ENCODE results near the gene FIBCD1.

Gene FIBCD1

GRCh38 chr9:130987054-130987453 is 48.0 kb upstream of the FIBCD1 start:
- Histone ChIP-seq H3K27ac (ENCODE audit: low read depth, low read length, poor library complexity, severe bottlenecking) (no peak overlapping the region), H3K4me2 (ENCODE audit: low read length) (no peak overlapping the region), H3K4me1 (ENCODE audit: insufficient read depth, low read length, severe bottlenecking) (no peaks in the 10 kb centered on the region), H2AFZ (ENCODE audit: low read length) (no peak overlapping the region), H3F3A (ENCODE audit: insufficient read depth, low read length) (no peaks in the 10 kb centered on the region), H4K20me1 (ENCODE audit: insufficient read depth, low read length) (no peaks in the 10 kb centered on the region), H3K4me3 (ENCODE audit: low read depth, low read length, poor library complexity, severe bottlenecking) (no peak overlapping the region), H3K36me3 (ENCODE audit: insufficient read depth, low read length) (no peaks in the 10 kb centered on the region), H3K79me2 (ENCODE audit: insufficient read depth, low read length) (no peaks in the 10 kb centered on the region), H3K9me2 (ENCODE audit: low read depth, low read length) (no peaks in the 10 kb centered on the region), H3K9ac (ENCODE audit: low read length) (no peak overlapping the region), H3K9me3 (ENCODE audit: low read length) (no peaks in the 10 kb centered on the region), H3K27me3 (ENCODE audit: insufficient read depth, low read length) (no peaks in the 10 kb centered on the region)
- TF ChIP-seq CTCF (IDR thresholded peaks at IDR 0.05; ENCODE audit: low read length), result no peak
- TF ChIP-seq EZH2 (IDR thresholded peaks at IDR 0.05; ENCODE audit: borderline replicate concordance, low read length), result no peak

GRCh38 chr9:130986356-130986965 is 47.4 kb upstream of the FIBCD1 start:
- Histone ChIP-seq H3F3A (ENCODE audit: insufficient read depth, low read length) (no peaks in the 10 kb centered on the region), H3K9me3 (ENCODE audit: low read length) (no peaks in the 10 kb centered on the region), H3K4me2 (ENCODE audit: low read length) (no peak overlapping the region), H2AFZ (ENCODE audit: low read length) (no peak overlapping the region), H3K4me1 (ENCODE audit: insufficient read depth, low read length, severe bottlenecking) (no peaks in the 10 kb centered on the region), H3K9ac (ENCODE audit: low read length) (no peak overlapping the region), H3K27me3 (ENCODE audit: insufficient read depth, low read length) (no peaks in the 10 kb centered on the region), H3K36me3 (ENCODE audit: insufficient read depth, low read length) (no peaks in the 10 kb centered on the region), H3K4me3 (ENCODE audit: low read depth, low read length, poor library complexity, severe bottlenecking) (no peak overlapping the region), H3K9me2 (ENCODE audit: low read depth, low read length) (no peaks in the 10 kb centered on the region), H3K27ac (ENCODE audit: low read depth, low read length, poor library complexity, severe bottlenecking) (no peak overlapping the region), H3K79me2 (ENCODE audit: insufficient read depth, low read length) (no peaks in the 10 kb centered on the region), H4K20me1 (ENCODE audit: insufficient read depth, low read length) (no peaks in the 10 kb centered on the region)
- TF ChIP-seq EZH2 (IDR thresholded peaks at IDR 0.05; ENCODE audit: borderline replicate concordance, low read length), result no peak
- TF ChIP-seq CTCF (IDR thresholded peaks at IDR 0.05; ENCODE audit: low read length), result no peak

DNA sequence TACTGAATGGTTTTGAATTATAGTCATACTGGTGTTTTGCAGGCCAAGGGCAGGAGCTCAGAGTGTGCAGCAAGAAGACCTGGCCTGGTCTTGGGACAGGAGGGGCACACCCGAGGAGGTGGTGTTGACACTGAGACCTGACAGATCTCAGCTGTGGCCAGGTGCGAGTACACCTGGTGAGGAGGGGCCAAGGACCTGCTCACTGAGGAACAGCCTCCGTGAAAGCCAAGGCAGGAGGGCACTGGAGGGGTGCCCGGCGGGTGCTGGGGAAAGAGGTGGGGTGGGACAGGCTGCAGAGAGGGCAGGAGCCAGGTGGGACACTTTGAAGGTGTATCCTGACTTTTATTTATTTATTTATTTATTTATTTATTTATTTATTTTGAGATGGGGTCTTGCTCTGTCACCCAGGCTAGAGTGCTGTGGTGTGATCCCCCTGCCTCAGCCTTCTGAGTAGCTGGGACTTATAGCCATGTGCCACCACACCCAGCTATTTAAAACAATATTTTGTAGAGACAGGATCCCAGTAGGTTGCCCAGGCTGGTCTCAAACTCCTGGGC is 46.6 kb upstream of the FIBCD1 start:
- Histone ChIP-seq H3K9ac (ENCODE audit: low read length) (no peak overlapping the region), H3K4me1 (ENCODE audit: insufficient read depth, low read length, severe bottlenecking) (no peaks in the 10 kb centered on the region), H3F3A (ENCODE audit: insufficient read depth, low read length) (no peaks in the 10 kb centered on the region), H2AFZ (ENCODE audit: low read length) (no peak overlapping the region), H3K27ac (ENCODE audit: low read depth, low read length, poor library complexity, severe bottlenecking) (no peak overlapping the region), H3K4me2 (ENCODE audit: low read length) (no peak overlapping the region), H3K27me3 (ENCODE audit: insufficient read depth, low read length) (no peaks in the 10 kb centered on the region), H3K36me3 (ENCODE audit: insufficient read depth, low read length) (no peaks in the 10 kb centered on the region), H3K9me3 (ENCODE audit: low read length) (no peaks in the 10 kb centered on the region), H3K4me3 (ENCODE audit: low read depth, low read length, poor library complexity, severe bottlenecking) (no peak overlapping the region), H3K9me2 (ENCODE audit: low read depth, low read length) (no peaks in the 10 kb centered on the region), H4K20me1 (ENCODE audit: insufficient read depth, low read length) (no peaks in the 10 kb centered on the region), H3K79me2 (ENCODE audit: insufficient read depth, low read length) (no peaks in the 10 kb centered on the region)
- no peak for TF ChIP-seq EZH2 (IDR thresholded peaks at IDR 0.05; ENCODE audit: borderline replicate concordance, low read length)
- no peak for TF ChIP-seq CTCF (IDR thresholded peaks at IDR 0.05; ENCODE audit: low read length)
